ENCODE results near the gene TMEM87A. TPM values are rescaled to one million over a fixed set of nuclear protein-coding genes. Genes with fewer than 3 reads are reported as not detected.
"Not testable (repeated sequence)": the region's sequence is repeated elsewhere in the genome, so short reads cannot be mapped to it uniquely, and the experiment has no call there.

The TMEM87A gene
- total RNA-seq, 4 donors from 2014 or later, result 106 to 187 (median 125) TPM

GRCh38 chr15:42240823-42241222, 32.4 kb downstream of the TMEM87A start:
- intact Hi-C loops (cut with DNase I), result no loop called here
- DNase-seq, result no peak
- H3K27ac ChIP-seq, result no peak overlapping the region

GRCh38 chr15:42239528-42240182, 33.6 kb downstream of the TMEM87A start:
- DNase-seq, result no peak
- Histone ChIP-seq H3K27ac (no peak overlapping the region), H3K4me3 (replicated peaks in 1 of 3) (no peak overlapping the region), H3K4me1 (no peaks in the 10 kb centered on the region), H3K9me3 (no peaks in the 10 kb centered on the region), H3K27me3 (no peaks in the 10 kb centered on the region), H3K36me3 (peaks cover 26% of the 10 kb centered on the region in 2 donors)
- intact Hi-C loops (cut with DNase I), result no loop called here
- TF ChIP-seq POLR2A (IDR thresholded peaks at IDR 0.05) (no peak), CTCF (IDR thresholded peaks at IDR 0.05) (no peak)

More at GRCh38 chr15:42240823-42241222, 32.4 kb downstream of the TMEM87A start:
- H3K4me1 ChIP-seq, result no peaks in the 10 kb centered on the region
- no peaks in the 10 kb centered on the region for H3K27me3 ChIP-seq
- H3K4me3 ChIP-seq (replicated peaks in 1 of 3), result no peak overlapping the region
- no peak for TF ChIP-seq CTCF (IDR thresholded peaks at IDR 0.05)
- peaks cover 20 to 26% of the 10 kb centered on the region in 2 donors for H3K36me3 ChIP-seq
- 97 to 100% methylated on average over 1 of the region's 1 CpG for whole genome bisulfite sequencing, 2 donors
- H3K9me3 ChIP-seq, result no peaks in the 10 kb centered on the region

- no peak overlapping the region for H3K27ac ChIP-seq
- WGBS, 2 donors, result 91 to 96% methylated on average over 2 of the region's 2 CpGs
- H3K9me3 ChIP-seq, result no peaks in the 10 kb centered on the region
- H3K4me3 ChIP-seq (replicated peaks in 1 of 3), result no peak overlapping the region
- intact Hi-C loops (cut with DNase I), result no loop called here
- H3K4me1 ChIP-seq, result no peaks in the 10 kb centered on the region
- TF ChIP-seq POLR2A (IDR thresholded peaks at IDR 0.05) (no peak), CTCF (IDR thresholded peaks at IDR 0.05) (no peak)
- no peak for DNase-seq
- H3K27me3 ChIP-seq, result no peaks in the 10 kb centered on the region
- H3K36me3 ChIP-seq, result peaks cover 7 to 39% of the 10 kb centered on the region in 2 donors
Measured at GRCh38 chr15:42233107-42233506, 40.1 kb downstream of the TMEM87A start.

- Histone ChIP-seq H3K27ac (no peak overlapping the region), H3K9me3 (no peaks in the 10 kb centered on the region), H3K36me3 (peaks cover 7 to 40% of the 10 kb centered on the region in 2 donors), H3K4me1 (no peaks in the 10 kb centered on the region), H3K27me3 (no peaks in the 10 kb centered on the region), H3K4me3 (replicated peaks in 1 of 3) (no peak overlapping the region)
- intact Hi-C loops (cut with DNase I), result no loop called here
- no peak for TF ChIP-seq CTCF (IDR thresholded peaks at IDR 0.05)
- TF ChIP-seq POLR2A (IDR thresholded peaks at IDR 0.05), result no peak
- WGBS, 2 donors, result 79% methylated on average over 5 of the region's 5 CpGs
- DNase-seq, result no peak
Measured at GRCh38 chr15:42232606-42233005, 40.6 kb downstream of the TMEM87A start.

GRCh38 chr15:42231088-42231487, 42.1 kb downstream of the TMEM87A start:
- no peak for DNase-seq
- intact Hi-C loops (cut with DNase I), result no loop called here
- TF ChIP-seq POLR2A (IDR thresholded peaks at IDR 0.05), result no peak
- no peak for TF ChIP-seq CTCF (IDR thresholded peaks at IDR 0.05)
- H3K4me3 ChIP-seq (replicated peaks in 1 of 3), result no peak overlapping the region
- no peaks in the 10 kb centered on the region for H3K9me3 ChIP-seq
- 99% methylated on average over 1 of the region's 1 CpG for WGBS, 2 donors
- H3K27me3 ChIP-seq, result no peaks in the 10 kb centered on the region
- peaks cover 22 to 44% of the 10 kb centered on the region in 2 donors for H3K36me3 ChIP-seq
- no peaks in the 10 kb centered on the region for H3K4me1 ChIP-seq
- H3K27ac ChIP-seq, result no peak overlapping the region

- H3K27me3 ChIP-seq; H3K4me3 ChIP-seq (replicated peaks in 1 of 3); H3K27ac ChIP-seq; H3K4me1 ChIP-seq; H3K9me3 ChIP-seq; DNase-seq; intact Hi-C loops (cut with DNase I): not testable (repeated sequence)
- 96 to 98% methylated on average over 5 of the region's 5 CpGs for WGBS, 2 donors
- peaks cover 30 to 49% of the 10 kb centered on the region in 2 donors for H3K36me3 ChIP-seq
Measured at GRCh38 chr15:42228981-42229380, 44.3 kb downstream of the TMEM87A start.

Data from thyroid gland (tissue), 4 donors.